ENCODE data around the gene CFAP20DC. TPM values are rescaled to one million over a fixed set of nuclear protein-coding genes. Genes with fewer than 3 reads are reported as not detected.

The CFAP20DC gene
- total and polyA plus RNA-seq, 12 donors: 0.13 to 0.25 (median 0.14) TPM; not detected in 8

GRCh38 chr3:58742239-58742638 lies 307.6 kb downstream of the CFAP20DC start:
- no peak overlapping the region for H3K27ac ChIP-seq
- intact Hi-C loops (cut with DNase I): no loop called here
- WGBS, 2 donors: 83 to 85% methylated on average over 6 of the region's 6 CpGs
- DNase-seq: no peak
- peaks cover 0 to 11% (median 0%) of the 10 kb centered on the region in 7 donors for H3K27me3 ChIP-seq
- no peaks in the 10 kb centered on the region for H3K9me3 ChIP-seq
- TF ChIP-seq CTCF (IDR thresholded peaks at IDR 0.05): no peak
- H3K4me1 ChIP-seq: no peaks in the 10 kb centered on the region
- H3K4me3 ChIP-seq: no peak overlapping the region
- no peak for ATAC-seq
- H3K36me3 ChIP-seq: no peaks in the 10 kb centered on the region

GRCh38 chr3:58737644-58738043 lies 312.2 kb downstream of the CFAP20DC start:
- ATAC-seq (no peak), DNase-seq (no peak)
- intact Hi-C loops (cut with DNase I): no loop called here
- no peak overlapping the region for H3K27ac ChIP-seq
- TF ChIP-seq CTCF (IDR thresholded peaks at IDR 0.05): no peak
- no peaks in the 10 kb centered on the region for H3K9me3 ChIP-seq
- WGBS, 2 donors: 66 to 68% methylated on average over 3 of the region's 3 CpGs
- no peaks in the 10 kb centered on the region for H3K36me3 ChIP-seq
- no peak overlapping the region for H3K4me3 ChIP-seq
- no peaks in the 10 kb centered on the region for H3K4me1 ChIP-seq
- H3K27me3 ChIP-seq: no peaks in the 10 kb centered on the region

- no peak for TF ChIP-seq CTCF (IDR thresholded peaks at IDR 0.05)
- 77 to 86% methylated on average over 5 of the region's 5 CpGs for WGBS, 2 donors
- H3K9me3 ChIP-seq: no peaks in the 10 kb centered on the region
- H3K27me3 ChIP-seq: no peaks in the 10 kb centered on the region
- intact Hi-C loops (cut with DNase I): no loop called here
- ATAC-seq: no peak
- DNase-seq: no peak
- H3K4me3 ChIP-seq: no peak overlapping the region
- no peak overlapping the region for H3K27ac ChIP-seq
- H3K4me1 ChIP-seq: no peaks in the 10 kb centered on the region
- H3K36me3 ChIP-seq: no peaks in the 10 kb centered on the region
These were observed 318.2 kb downstream of the CFAP20DC start for GRCh38 chr3:58731673-58732072.

GRCh38 chr3:58728723-58729122 lies 321.1 kb downstream of the CFAP20DC start:
- 96 to 100% methylated on average over 1 of the region's 1 CpG for WGBS, 2 donors
- Histone ChIP-seq H3K4me1 (no peaks in the 10 kb centered on the region), H3K27ac (no peak overlapping the region), H3K36me3 (no peaks in the 10 kb centered on the region), H3K9me3 (no peaks in the 10 kb centered on the region), H3K27me3 (peaks cover 0 to 12% (median 0%) of the 10 kb centered on the region in 7 donors), H3K4me3 (no peak overlapping the region)
- no peak for DNase-seq
- TF ChIP-seq CTCF (IDR thresholded peaks at IDR 0.05): no peak
- intact Hi-C loops (cut with DNase I): no loop called here
- ATAC-seq: no peak

Measured in heart right ventricle (tissue), 16 donors.